Measurements from ENCODE around the gene BECN2. TPM values are rescaled to one million over a fixed set of nuclear protein-coding genes. Genes with fewer than 3 reads are reported as not detected.

The BECN2 gene, protein sequence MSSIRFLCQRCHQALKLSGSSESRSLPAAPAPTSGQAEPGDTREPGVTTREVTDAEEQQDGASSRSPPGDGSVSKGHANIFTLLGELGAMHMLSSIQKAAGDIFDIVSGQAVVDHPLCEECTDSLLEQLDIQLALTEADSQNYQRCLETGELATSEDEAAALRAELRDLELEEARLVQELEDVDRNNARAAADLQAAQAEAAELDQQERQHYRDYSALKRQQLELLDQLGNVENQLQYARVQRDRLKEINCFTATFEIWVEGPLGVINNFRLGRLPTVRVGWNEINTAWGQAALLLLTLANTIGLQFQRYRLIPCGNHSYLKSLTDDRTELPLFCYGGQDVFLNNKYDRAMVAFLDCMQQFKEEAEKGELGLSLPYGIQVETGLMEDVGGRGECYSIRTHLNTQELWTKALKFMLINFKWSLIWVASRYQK
- total RNA-seq, result not detected

GRCh38 chr1:241957692-241958494 lies at the start of gene BECN2:
Gene BECN2 (plus strand): TSS chr1:241957767. CDS start chr1:241957767, 0 bp downstream.
- H3K9me3 ChIP-seq, result no peaks in the 10 kb centered on the region
- H3K27me3 ChIP-seq, result no peaks in the 10 kb centered on the region
- no peak within 1 kb of the TSS for H3K4me3 ChIP-seq
- TF ChIP-seq CTCF (IDR thresholded peaks at IDR 0.05), result no peak
- no peak for DNase-seq (ENCODE audit: low spot score in 2 of 2)
- intact Hi-C loops (cut with DNase I), result no loop called here
- H3K36me3 ChIP-seq, result no peaks in the 10 kb centered on the region
- H3K27ac ChIP-seq, result no peak within 1 kb of the TSS
- H3K4me1 ChIP-seq, result no peaks in the 10 kb centered on the region

GRCh38 chr1:241916196-241916595 lies 41.4 kb upstream of the BECN2 start:
- Histone ChIP-seq H3K27me3 (no peaks in the 10 kb centered on the region), H3K27ac (no peak overlapping the region), H3K9me3 (no peaks in the 10 kb centered on the region), H3K4me3 (no peak overlapping the region), H3K4me1 (no peaks in the 10 kb centered on the region), H3K36me3 (no peaks in the 10 kb centered on the region)
- intact Hi-C loops (cut with DNase I), result no loop called here
- TF ChIP-seq CTCF (IDR thresholded peaks at IDR 0.05), result no peak
- no peak for DNase-seq (ENCODE audit: low spot score in 2 of 2)

DNA sequence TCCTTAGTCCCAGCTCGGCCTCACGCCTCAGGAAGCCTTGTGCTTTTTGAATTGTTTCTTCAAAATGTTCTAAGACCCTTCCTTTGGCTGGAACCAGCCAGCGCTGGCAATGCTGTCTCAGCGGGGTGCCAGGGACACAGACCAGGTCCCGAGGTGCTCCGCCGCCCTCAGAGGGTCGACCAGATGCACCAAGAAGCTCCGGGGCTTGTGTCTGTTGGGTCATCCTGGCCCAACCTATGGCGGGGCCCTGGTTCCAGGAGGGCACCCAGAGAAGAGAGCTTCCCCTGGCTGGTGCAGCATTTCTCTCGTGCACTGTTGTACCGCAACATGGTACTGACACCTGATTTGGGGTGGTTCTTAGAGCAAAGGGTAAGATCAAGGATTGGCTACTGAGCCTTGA lies 40.1 kb upstream of the BECN2 start:
- Histone ChIP-seq H3K27ac (no peak overlapping the region), H3K36me3 (no peaks in the 10 kb centered on the region), H3K9me3 (no peaks in the 10 kb centered on the region), H3K4me3 (no peak overlapping the region), H3K27me3 (no peaks in the 10 kb centered on the region), H3K4me1 (no peaks in the 10 kb centered on the region)
- DNase-seq (ENCODE audit: low spot score in 2 of 2), result no peak
- intact Hi-C loops (cut with DNase I), result no loop called here
- TF ChIP-seq CTCF (IDR thresholded peaks at IDR 0.05), result no peak

DNA sequence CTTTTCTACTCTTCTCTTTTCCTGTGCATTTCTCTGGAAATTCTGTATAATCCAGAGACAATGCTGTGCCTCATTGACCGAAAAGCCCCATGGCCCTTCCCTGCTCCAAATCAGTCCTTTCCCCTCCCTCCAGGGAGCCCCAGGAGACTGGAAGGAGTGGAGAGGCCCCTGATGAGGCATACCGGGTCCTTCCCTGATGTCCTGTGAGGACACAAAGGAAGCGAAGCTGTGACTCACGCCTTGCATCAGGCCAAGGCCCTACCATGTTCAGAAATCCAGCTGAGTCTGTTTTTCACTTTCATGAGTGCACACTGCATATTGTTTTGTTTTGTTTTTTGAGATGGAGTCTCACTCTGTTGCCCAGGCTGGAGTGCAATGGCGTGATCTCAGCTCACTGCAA lies 38.7 kb upstream of the BECN2 start:
- no peak for DNase-seq (ENCODE audit: low spot score in 2 of 2)
- Histone ChIP-seq H3K9me3 (no peaks in the 10 kb centered on the region), H3K4me3 (no peak overlapping the region), H3K27me3 (no peaks in the 10 kb centered on the region), H3K4me1 (no peaks in the 10 kb centered on the region), H3K36me3 (no peaks in the 10 kb centered on the region), H3K27ac (no peak overlapping the region)
- intact Hi-C loops (cut with DNase I), result no loop called here
- no peak for TF ChIP-seq CTCF (IDR thresholded peaks at IDR 0.05)

DNA sequence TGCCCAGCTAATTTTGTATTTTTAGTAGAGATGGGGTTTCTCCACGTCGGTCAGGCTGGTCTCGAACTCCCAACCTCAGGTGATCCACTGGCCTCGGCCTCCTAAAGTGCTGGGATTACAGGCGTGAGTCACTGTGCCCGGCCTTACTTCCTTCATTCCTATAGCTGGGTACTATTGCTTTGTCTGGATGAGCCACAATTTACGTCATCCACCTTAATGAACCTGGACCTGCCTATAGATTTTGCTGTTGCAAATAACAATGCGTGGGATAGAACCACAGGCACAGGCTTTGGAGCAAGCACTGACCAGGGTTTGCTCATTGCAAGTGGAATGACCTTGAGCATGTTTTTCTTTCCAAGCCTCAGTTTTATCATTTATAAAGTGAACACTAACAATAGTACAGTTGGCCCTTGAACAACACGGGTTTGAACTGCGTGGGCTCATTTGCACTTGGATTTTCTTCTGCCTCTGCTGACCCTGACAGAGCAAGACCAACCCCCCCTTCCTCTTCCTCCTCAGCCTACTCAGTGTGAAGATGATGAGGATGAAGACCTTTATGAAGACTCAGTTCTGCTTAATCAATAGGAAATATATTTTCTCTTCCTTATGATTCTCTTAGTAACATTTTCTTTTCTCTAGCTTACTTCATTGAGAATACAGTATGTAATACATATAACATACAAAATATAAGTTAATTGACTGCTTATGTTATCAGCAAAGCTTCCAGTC lies 33.3 kb upstream of the BECN2 start:
- no peaks in the 10 kb centered on the region for H3K27me3 ChIP-seq
- DNase-seq (ENCODE audit: low spot score in 2 of 2), result no peak
- H3K36me3 ChIP-seq, result no peaks in the 10 kb centered on the region
- H3K9me3 ChIP-seq, result no peaks in the 10 kb centered on the region
- no peaks in the 10 kb centered on the region for H3K4me1 ChIP-seq
- TF ChIP-seq CTCF (IDR thresholded peaks at IDR 0.05), result no peak
- intact Hi-C loops (cut with DNase I), result no loop called here
- H3K4me3 ChIP-seq, result no peak overlapping the region
- no peak overlapping the region for H3K27ac ChIP-seq

Measured in ascending aorta (tissue), 2 donors.